HG03460 (cell line): ENCODE results near the gene ZMYM3.
"Not testable (repeated sequence)": the region's sequence is repeated elsewhere in the genome, so short reads cannot be mapped to it uniquely, and the experiment has no call there.

ENCODE experiments used
- ATAC-seq: cut with Tn5 transposase; IDR thresholded peaks from one replicate; pipeline ENCODE4 v1.9.1; 2021; ENCODE audit not compliant: unreplicated experiment

Gene ZMYM3

GRCh38 chrX:71254092-71254963 lies at the start of gene ZMYM3:
ZMYM3 (minus strand) TSS chrX:71254140; CDS start chrX:71253255, 885 bp downstream.
- ATAC-seq, result peak; percentile 86

GRCh38 chrX:71302461-71303213 lies 48.7 kb upstream of the ZMYM3 start:
- no peak for ATAC-seq

- no peak for ATAC-seq
These were observed 47.4 kb upstream of the ZMYM3 start, which contains the start of gene ITGB1BP2 for GRCh38 chrX:71301195-71301924. ITGB1BP2 (plus strand) TSS chrX:71301750; CDS start chrX:71301807, 57 bp downstream.

GRCh38 chrX:71300495-71300894 lies 46.6 kb upstream of the ZMYM3 start:
- not testable (repeated sequence) for ATAC-seq

GRCh38 chrX:71300064-71300463 lies 46.1 kb upstream of the ZMYM3 start:
- ATAC-seq, result not testable (repeated sequence)

GRCh38 chrX:71298119-71298518 lies 44.2 kb upstream of the ZMYM3 start:
- ATAC-seq, result no peak

- no peak for ATAC-seq
These were observed 42.9 kb upstream of the ZMYM3 start for GRCh38 chrX:71296806-71297205.

GRCh38 chrX:71292669-71293365 lies 38.9 kb upstream of the ZMYM3 start:
- ATAC-seq, result no peak

- no peak for ATAC-seq
These were observed 37.4 kb upstream of the ZMYM3 start for GRCh38 chrX:71291381-71291780.

- no peak for ATAC-seq
These were observed 32.0 kb upstream of the ZMYM3 start for GRCh38 chrX:71285929-71286328.

GRCh38 chrX:71283403-71284143 lies 29.6 kb upstream of the ZMYM3 start, which contains the start of gene NONO:
NONO (plus strand) TSS chrX:71283635; CDS start chrX:71290638, 7,003 bp downstream.
- peak; percentile 86 for ATAC-seq

- ATAC-seq, result peak; percentile 36
These were observed 28.8 kb upstream of the ZMYM3 start for GRCh38 chrX:71282514-71283402.

GRCh38 chrX:71281300-71281699 lies 27.4 kb upstream of the ZMYM3 start:
- not testable (repeated sequence) for ATAC-seq

GRCh38 chrX:71272313-71272712 lies 18.4 kb upstream of the ZMYM3 start:
- not testable (repeated sequence) for ATAC-seq

- ATAC-seq, result no peak
These were observed 16.0 kb upstream of the ZMYM3 start for GRCh38 chrX:71269801-71270395.

- ATAC-seq, result not testable (repeated sequence)
These were observed 14.7 kb upstream of the ZMYM3 start for GRCh38 chrX:71268624-71269023.

- ATAC-seq, result no peak
These were observed 2.9 kb upstream of the ZMYM3 start for GRCh38 chrX:71256856-71257255.

- ATAC-seq, result no peak
These were observed 2.1 kb upstream of the ZMYM3 start for GRCh38 chrX:71256051-71256450.
